Testis (tissue), 3 donors: ENCODE data around the gene CACNA1D. TPM values are rescaled to one million over a fixed set of nuclear protein-coding genes. Genes with fewer than 3 reads are reported as not detected.

Experiments used
- DNase-seq: peaks from one replicate; pipeline ENCODE4 v3.0.0-alpha.2; 2019
- H3K27ac ChIP-seq, 2 donors: fragments of 200-600 bp; sonication (generic); one replicate each; pipeline ENCODE4 v1.5.1; 2019
- H3K27me3 ChIP-seq: fragments of 200-600 bp; sonication (generic); one replicate; pipeline ENCODE4 v1.5.1; 2019
- H3K36me3 ChIP-seq: fragments of 200-600 bp; sonication (generic); one replicate; pipeline ENCODE4 v1.5.1; 2017; ENCODE audit warnings: low read depth; ENCODE audit errors: missing control alignments
- H3K4me1 ChIP-seq: fragments of 200-600 bp; sonication (generic); one replicate; pipeline ENCODE4 v1.5.1; 2019
- H3K4me3 ChIP-seq, 2 donors: fragments of 200-600 bp; sonication (generic); one replicate each; pipeline ENCODE4 v1.5.1; 2017 to 2019
- H3K9me3 ChIP-seq: fragments of 200-600 bp; sonication (generic); one replicate; pipeline ENCODE4 v1.5.1; 2017
- CTCF ChIP-seq, 3 experiments: fragments of 450-650 bp in 2 of 3; fragments of 200-600 bp in 1 of 3; sonication (generic) in 1 of 3; IDR thresholded peaks; one replicate each; pipeline ENCODE4 v1.5.1; 2016 to 2019; ENCODE audit warnings: antibody characterized with exemption in 3 of 3, mild to moderate bottlenecking in 2 of 3, moderate library complexity in 1 of 3
- POLR2A ChIP-seq: fragments of 450-650 bp; IDR thresholded peaks from one replicate; pipeline ENCODE4 v1.6.1; 2017; ENCODE audit warnings: antibody characterized with exemption, mild to moderate bottlenecking, moderate library complexity
- WGBS, 2 donors: methylation state at CpG; one replicate each; pipeline ENCODE4 v1.1.5; 2018; 5-methylcytosine and 5-hydroxymethylcytosine counted together
- intact Hi-C: fragments of 100-400 bp; cut with DNase I; formaldehyde crosslinking; loops from one replicate; pipeline ENCODE4 v1.15.1; 2023; ENCODE audit warnings: low total_unique reads
- polyA plus RNA-seq: library from polyadenylated mRNA; stranded (reverse); fragments of 350-450 nt; fragmentation: Illumina TruSeq; extraction: RNeasy Lipid Tissue Mini Kit (QIAGEN cat#74804); gene quantifications from one replicate; pipeline ENCODE4 v1.2.3, GENCODE V29; 2014; ENCODE audit warnings: low read depth, low replicate concordance; ENCODE audit not compliant: insufficient read depth
- total RNA-seq, 2 donors: library from RNA; depleted of rRNA; stranded (reverse); fragments of >200 nt; gene quantifications; one replicate each; pipeline ENCODE4 v1.2.3, GENCODE V29; 2016

CACNA1D gene
- total and polyA plus RNA-seq, 3 donors from 2014 or later = 8.0 to 39.0 (median 37.6) TPM

- intact Hi-C loops = no loop called here
- 69 to 73% methylated on average over 10 of the region's 10 CpGs for WGBS, 2 donors
These were observed 279.4 kb downstream of the CACNA1D start for GRCh38 chr3:53773611-53774368.

GRCh38 chr3:53774414-53774813 lies 280.0 kb downstream of the CACNA1D start:
- Histone ChIP-seq H3K27ac (no peak overlapping the region), H3K4me1 (peaks cover 11% of the 10 kb centered on the region), H3K4me3 (no peak overlapping the region), H3K36me3 (no peaks in the 10 kb centered on the region), H3K27me3 (no peaks in the 10 kb centered on the region), H3K9me3 (no peaks in the 10 kb centered on the region)
- 80 to 81% methylated on average over 8 of the region's 8 CpGs for WGBS, 2 donors
- intact Hi-C loops = no loop called here
- TF ChIP-seq CTCF (IDR thresholded peaks at IDR 0.05) (no peak), POLR2A (no peak)
- DNase-seq = no peak

More at GRCh38 chr3:53773611-53774368, 279.4 kb downstream of the CACNA1D start:
- peaks cover 11% of the 10 kb centered on the region for H3K4me1 ChIP-seq
- no peaks in the 10 kb centered on the region for H3K36me3 ChIP-seq
- no peak for TF ChIP-seq CTCF (IDR thresholded peaks at IDR 0.05)
- TF ChIP-seq POLR2A = no peak
- no peaks in the 10 kb centered on the region for H3K27me3 ChIP-seq
- DNase-seq = peak; percentile 59
- no peak overlapping the region for H3K4me3 ChIP-seq
- peak overlapping the region in 1 of 2 donors; percentile 26 for H3K27ac ChIP-seq
- H3K9me3 ChIP-seq = no peaks in the 10 kb centered on the region

GRCh38 chr3:53775018-53775417 lies 280.6 kb downstream of the CACNA1D start:
- intact Hi-C loops = no loop called here
- Histone ChIP-seq H3K9me3 (no peaks in the 10 kb centered on the region), H3K4me3 (no peak overlapping the region), H3K36me3 (no peaks in the 10 kb centered on the region), H3K27ac (no peak overlapping the region), H3K4me1 (peaks cover 11% of the 10 kb centered on the region), H3K27me3 (no peaks in the 10 kb centered on the region)
- 80 to 82% methylated on average over 5 of the region's 5 CpGs for WGBS, 2 donors
- no peak for DNase-seq
- TF ChIP-seq POLR2A (no peak), CTCF (IDR thresholded peaks at IDR 0.05) (no peak)

- Histone ChIP-seq H3K27me3 (no peaks in the 10 kb centered on the region), H3K4me1 (peaks cover 11% of the 10 kb centered on the region), H3K27ac (no peak overlapping the region), H3K36me3 (no peaks in the 10 kb centered on the region), H3K4me3 (no peak overlapping the region), H3K9me3 (no peaks in the 10 kb centered on the region)
- TF ChIP-seq CTCF (IDR thresholded peaks at IDR 0.05) (no peak), POLR2A (no peak)
- intact Hi-C loops = no loop called here
- no peak for DNase-seq
- 81 to 93% methylated on average over 5 of the region's 5 CpGs for WGBS, 2 donors
These were observed 281.4 kb downstream of the CACNA1D start for GRCh38 chr3:53775834-53776251.
